H9 (cell line): Measurements from ENCODE around the gene PPM1H. TPM values are rescaled to one million over a fixed set of nuclear protein-coding genes. Genes with fewer than 3 reads are reported as not detected.

ENCODE experiments used
- DNase-seq: peaks from one replicate; pipeline ENCODE4 v3.0.0-alpha.2; 2017
- H2AFZ ChIP-seq: one replicate; pipeline ENCODE4 v1.6.1; 2013; ENCODE audit warnings: mild to moderate bottlenecking, low read length, control low read depth, moderate library complexity
- H2AK5ac ChIP-seq: 2 replicates; pipeline ENCODE4 v1.6.1; 2013; ENCODE audit warnings: low read length, control low read depth, mixed read lengths; ENCODE audit not compliant: insufficient read length
- H2BK120ac ChIP-seq: one replicate; pipeline ENCODE4 v1.6.1; 2013; ENCODE audit warnings: low read depth, mild to moderate bottlenecking, low read length, control low read depth, inconsistent platforms; ENCODE audit not compliant: poor library complexity, severe bottlenecking
- H2BK12ac ChIP-seq: 2 replicates; pipeline ENCODE4 v1.6.1; 2013; ENCODE audit warnings: low read length, control low read depth, mixed read lengths, low read depth; ENCODE audit not compliant: insufficient read length
- H2BK15ac ChIP-seq: 2 replicates; pipeline ENCODE4 v1.6.1; 2013; ENCODE audit warnings: low read depth, low read length, control low read depth
- H2BK20ac ChIP-seq: one replicate; pipeline ENCODE4 v1.6.1; 2013; ENCODE audit warnings: low read depth, mild to moderate bottlenecking, low read length, control low read depth, inconsistent platforms; ENCODE audit not compliant: poor library complexity, severe bottlenecking
- H2BK5ac ChIP-seq: 2 replicates; pipeline ENCODE4 v1.6.1; 2013; ENCODE audit warnings: low read length, control low read depth, mixed read lengths; ENCODE audit not compliant: insufficient read length
- H3K14ac ChIP-seq: 2 replicates; pipeline ENCODE4 v1.6.1; 2013; ENCODE audit warnings: low read length, control low read depth; ENCODE audit not compliant: insufficient read depth
- H3K18ac ChIP-seq: 2 replicates; pipeline ENCODE4 v1.6.1; 2013; ENCODE audit warnings: low read depth, mild to moderate bottlenecking, mixed read lengths, low read length, control low read depth; ENCODE audit not compliant: insufficient read length
- H3K23ac ChIP-seq: 2 replicates; pipeline ENCODE4 v1.6.1; 2013; ENCODE audit warnings: low read length, control low read depth, mixed read lengths, low read depth; ENCODE audit not compliant: insufficient read length
- H3K23me2 ChIP-seq: 2 replicates; pipeline ENCODE4 v1.6.1; 2013; ENCODE audit warnings: low read depth, mild to moderate bottlenecking, mixed read lengths, low read length, control low read depth; ENCODE audit not compliant: insufficient read length, poor library complexity, severe bottlenecking
- H3K27ac ChIP-seq: 2 replicates; pipeline ENCODE4 v1.5.1; 2013; ENCODE audit warnings: low read length, control low read depth, mixed read lengths, low read depth; ENCODE audit not compliant: insufficient read length
- H3K27me3 ChIP-seq: 2 replicates; pipeline ENCODE4 v1.6.1; 2013; ENCODE audit warnings: low read length, control low read depth, inconsistent platforms; ENCODE audit not compliant: insufficient read depth
- H3K4ac ChIP-seq: 2 replicates; pipeline ENCODE4 v1.6.1; 2013; ENCODE audit warnings: low read depth, mild to moderate bottlenecking, control low read depth, inconsistent platforms, low read length, moderate library complexity
- H3K4me1 ChIP-seq: 2 replicates; pipeline ENCODE4 v1.6.1; 2013; ENCODE audit warnings: low read length, control low read depth, inconsistent platforms; ENCODE audit not compliant: insufficient read depth
- H3K4me2 ChIP-seq: 2 replicates; pipeline ENCODE4 v1.6.1; 2013; ENCODE audit warnings: low read length, control low read depth, mixed read lengths; ENCODE audit not compliant: insufficient read length, insufficient read depth
- H3K56ac ChIP-seq: 2 replicates; pipeline ENCODE4 v1.6.1; 2013; ENCODE audit warnings: low read depth, mild to moderate bottlenecking, mixed read lengths, low read length, control low read depth; ENCODE audit not compliant: insufficient read length
- H3K79me1 ChIP-seq: 2 replicates; pipeline ENCODE4 v1.6.1; 2013; ENCODE audit warnings: low read depth, mild to moderate bottlenecking, moderate library complexity, low read length, control low read depth, inconsistent platforms; ENCODE audit not compliant: insufficient read depth, poor library complexity, severe bottlenecking
- H3K79me2 ChIP-seq: 2 replicates; pipeline ENCODE4 v1.6.1; 2013; ENCODE audit warnings: low read length, control low read depth, inconsistent platforms; ENCODE audit not compliant: insufficient read depth
- H3K9ac ChIP-seq: 2 replicates; pipeline ENCODE4 v1.6.1; 2013; ENCODE audit warnings: low read length, control low read depth, mixed read lengths; ENCODE audit not compliant: insufficient read length; ENCODE audit errors: extremely low read depth
- H3K9me3 ChIP-seq: one replicate; pipeline ENCODE4 v1.6.1; 2013; ENCODE audit warnings: low read depth, low read length, inconsistent platforms; ENCODE audit not compliant: control insufficient read depth
- H3T11ph ChIP-seq: one replicate; pipeline ENCODE4 v1.6.1; 2013; ENCODE audit warnings: mild to moderate bottlenecking, low read length, control low read depth, inconsistent platforms
- H4K20me1 ChIP-seq: one replicate; pipeline ENCODE4 v1.6.1; 2013; ENCODE audit not compliant: control insufficient read depth, insufficient read length, insufficient read depth
- H4K5ac ChIP-seq: 2 replicates; pipeline ENCODE4 v1.6.1; 2013; ENCODE audit warnings: low read depth, mild to moderate bottlenecking, mixed read lengths, low read length, control low read depth; ENCODE audit not compliant: insufficient read length
- H4K8ac ChIP-seq: replicated peaks from 2 replicates; pipeline ENCODE4 v1.6.1; 2013; ENCODE audit warnings: low read length, control low read depth, mixed read lengths, low read depth; ENCODE audit not compliant: insufficient read length
- H4K91ac ChIP-seq: 2 replicates; pipeline ENCODE4 v1.6.1; 2013; ENCODE audit warnings: low read depth, mild to moderate bottlenecking, moderate library complexity, mixed read lengths, low read length, control low read depth; ENCODE audit not compliant: insufficient read length
- H3K27ac Mint-ChIP-seq, 3 experiments: 2 replicates in 2 of 3; 3 replicates in 1 of 3; pipeline ENCODE4 v1.8.0; 2020 to 2021; ENCODE audit warnings: mixed read lengths in 3 of 3, mild to moderate bottlenecking in 1 of 3, moderate library complexity in 1 of 3
- H3K27me3 Mint-ChIP-seq: 2 replicates; pipeline ENCODE4 v1.8.0; 2021; ENCODE audit warnings: low read depth, mild to moderate bottlenecking, moderate library complexity, mixed read lengths
- H3K36me3 Mint-ChIP-seq, 3 experiments: 2 replicates in 2 of 3; 3 replicates in 1 of 3; pipeline ENCODE4 v1.8.0; 2020 to 2021; ENCODE audit warnings: low read depth in 3 of 3, mixed read lengths in 3 of 3; ENCODE audit not compliant: insufficient read depth in 1 of 3
- H3K4me1 Mint-ChIP-seq, 2 experiments: 2 replicates each; pipeline ENCODE4 v1.8.0; 2020; ENCODE audit warnings: mixed read lengths in 2 of 2
- H3K4me3 Mint-ChIP-seq, 2 experiments: 2 replicates in 1 of 2; 3 replicates in 1 of 2; pipeline ENCODE4 v1.8.0; 2020 to 2021; ENCODE audit warnings: mild to moderate bottlenecking in 2 of 2, mixed read lengths in 2 of 2, moderate library complexity in 1 of 2
- H3K9me3 Mint-ChIP-seq, 2 experiments: 2 replicates in 1 of 2; 3 replicates in 1 of 2; pipeline ENCODE4 v1.8.0; 2020; ENCODE audit warnings: mild to moderate bottlenecking in 2 of 2, mixed read lengths in 2 of 2, moderate library complexity in 1 of 2
- CTCF ChIP-seq: fragments of 200-600 bp; sonication (generic); conservative IDR thresholded peaks from 3 replicates; pipeline ENCODE4 v1.8.0; 2021; ENCODE audit warnings: antibody characterized with exemption, mild to moderate bottlenecking
- WGBS: extraction: QIAGEN DNeasy Blood & Tissue Kit; methylation state at CpG from one replicate; pipeline ENCODE4 v1.1.7; 2013; ENCODE audit warnings: missing lambda C conversion rate, low lambda C conversion rate, mixed read lengths; ENCODE audit not compliant: insufficient read length; ENCODE audit errors: extremely low coverage; 5-methylcytosine and 5-hydroxymethylcytosine counted together
- total RNA-seq: library from RNA; stranded (reverse); gene quantifications from 2 replicates; pipeline ENCODE4 v1.2.1, GENCODE V29; 2021

Gene PPM1H
- total RNA-seq, 1 experiment from 2014 or later = 22.1 TPM

- peaks cover 6% of the 10 kb centered on the region; the same call in 1 of the 2 replicates for H3K4me1 ChIP-seq
- no peak overlapping the region for H2AFZ ChIP-seq
- no peaks in the 10 kb centered on the region for H4K20me1 ChIP-seq
- H3K79me1 ChIP-seq = no peaks in the 10 kb centered on the region
- no peak for DNase-seq
- no peak overlapping the region for H2BK20ac ChIP-seq
- no peak overlapping the region for H3K4ac ChIP-seq
- Mint-ChIP-seq H3K9me3 (no peaks in the 10 kb centered on the region), H3K27me3 (no peaks in the 10 kb centered on the region), H3K27ac (no peak overlapping the region), H3K36me3 (peaks cover 4 to 9% (median 7%) of the 10 kb centered on the region in 3 experiments; a peak in 3 of 7 replicates), H3K4me1 (peaks cover 32 to 36% of the 10 kb centered on the region in 2 experiments), H3K4me3 (no peak overlapping the region)
- H3T11ph ChIP-seq = no peak overlapping the region
- H3K4me2 ChIP-seq = no peak overlapping the region
- no peak overlapping the region for H2BK15ac ChIP-seq
- no peak overlapping the region for H2BK5ac ChIP-seq
- no peak overlapping the region for H4K8ac ChIP-seq
- no peak for TF ChIP-seq CTCF
- H3K9me3 ChIP-seq = no peaks in the 10 kb centered on the region
- H3K18ac ChIP-seq = no peak overlapping the region
- no peak overlapping the region for H3K23ac ChIP-seq
- H3K27me3 ChIP-seq = no peaks in the 10 kb centered on the region
- H3K56ac ChIP-seq = no peak overlapping the region
- no peak overlapping the region for H2AK5ac ChIP-seq
- H3K27ac ChIP-seq = no peak overlapping the region
- no peak overlapping the region for H4K5ac ChIP-seq
- H3K9ac ChIP-seq = no peak overlapping the region
- no peaks in the 10 kb centered on the region for H3K23me2 ChIP-seq
- no peak overlapping the region for H3K14ac ChIP-seq
- no CpG with 5 or more reads among the region's 2 CpGs for WGBS
- H4K91ac ChIP-seq = no peak overlapping the region
- H2BK12ac ChIP-seq = no peak overlapping the region
- no peak overlapping the region for H2BK120ac ChIP-seq
- no peaks in the 10 kb centered on the region for H3K79me2 ChIP-seq
Measured at GRCh38 chr12:62736596-62736995, 198.4 kb downstream of the PPM1H start.
